ENCODE results near the gene COPS7A.

COPS7A gene

GRCh38 chr12:6775185-6776174 lies 51.6 kb downstream of the COPS7A start:
- intact Hi-C loops (cut with DNase I), result no loop called here
- DNase-seq, result no peak

GRCh38 chr12:6777386-6777785 lies 53.5 kb downstream of the COPS7A start:
- intact Hi-C loops (cut with DNase I), result no loop called here
- DNase-seq, result no peak

GRCh38 chr12:6778217-6778573 lies 54.3 kb downstream of the COPS7A start:
- intact Hi-C loops (cut with DNase I), result no loop called here
- DNase-seq, result peak in 33 of 42 donors; percentile 13 to 71 (median 46)

GRCh38 chr12:6778574-6779550 lies 55.0 kb downstream of the COPS7A start:
- intact Hi-C loops (cut with DNase I), result loop anchor here (1.0 kb wide), 1 partner anchor 26 kb away; the partner anchor contains the start of gene MLF2

GRCh38 chr12:6779708-6780432 lies 56.0 kb downstream of the COPS7A start:
- DNase-seq, result no peak
- intact Hi-C loops (cut with DNase I), result loop anchor here (1.0 to 5.0 kb wide), 2 partner anchors 27 to 42 kb away; partner anchors contain the start of genes GPR162 and MLF2

More at GRCh38 chr12:6778574-6779550, 55.0 kb downstream of the COPS7A start:
- DNase-seq, result peak; percentile 87 to 97 (median 92)

GRCh38 chr12:6780573-6780972 lies 56.7 kb downstream of the COPS7A start:
- no peak for DNase-seq
- intact Hi-C loops (cut with DNase I), result loop anchor here (5.0 kb wide), 1 partner anchor 42 kb away; the partner anchor contains the start of gene GPR162
